ENCODE data around the gene TNFSF13B.

Gene TNFSF13B

DNA sequence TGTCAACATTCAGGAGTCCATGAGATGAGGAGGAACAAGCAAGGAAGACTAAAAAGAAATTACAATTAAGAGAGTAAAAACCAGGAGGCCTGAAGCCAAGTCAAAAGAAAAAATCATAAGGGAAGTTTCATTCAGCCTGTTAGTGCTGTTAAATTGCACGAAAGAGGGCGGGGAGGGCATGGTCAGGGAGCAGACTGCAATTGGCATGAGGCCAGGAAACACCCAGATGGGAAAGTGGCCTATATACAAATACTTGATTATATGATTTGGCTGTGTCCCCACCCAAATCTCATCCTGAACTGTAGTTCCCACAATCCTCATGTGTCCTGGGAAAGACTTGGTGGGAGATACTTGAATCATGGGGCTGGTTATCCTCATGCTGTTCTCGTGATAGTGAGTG, 43.9 kb downstream of the TNFSF13B start:
- Mint-ChIP-seq H3K4me1 (peaks cover 20% of the 10 kb centered on the region), H3K27ac (no peak overlapping the region), H3K9me3 (peaks cover 15% of the 10 kb centered on the region), H3K27me3 (no peaks in the 10 kb centered on the region), H3K36me3 (peaks cover 6% of the 10 kb centered on the region), H3K4me3 (no peak overlapping the region)
- no peak for ATAC-seq

DNA sequence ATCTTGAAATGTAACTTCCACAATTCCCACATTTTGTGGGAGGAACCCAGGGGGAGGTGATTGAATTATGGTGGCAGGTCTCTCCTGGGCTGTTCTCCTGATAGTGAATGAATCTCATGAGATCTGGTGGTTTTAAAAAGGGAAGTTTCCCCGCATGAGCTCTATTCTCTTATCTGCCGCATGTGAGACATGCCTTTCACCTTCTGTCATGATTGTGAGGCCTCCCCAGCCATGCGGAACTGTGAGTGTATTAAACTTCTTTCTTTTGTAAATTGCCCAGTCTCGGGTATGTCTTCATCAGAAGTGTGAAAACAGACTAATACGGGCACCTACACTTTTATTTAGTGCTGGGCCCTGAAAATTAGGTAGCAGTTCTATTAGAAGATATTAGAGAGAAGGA, 45.8 kb downstream of the TNFSF13B start:
- no peak overlapping the region for H3K4me3 Mint-ChIP-seq

GRCh38 chr13:108315991-108316390, 46.5 kb downstream of the TNFSF13B start:
- Mint-ChIP-seq H3K36me3 (no peaks in the 10 kb centered on the region), H3K27ac (peak overlapping the region; percentile 43), H3K9me3 (peaks cover 11% of the 10 kb centered on the region), H3K27me3 (peaks cover 10% of the 10 kb centered on the region), H3K4me1 (peaks cover 20% of the 10 kb centered on the region), H3K4me3 (no peak overlapping the region)
- ATAC-seq = no peak

More for the DNA sequence above, 45.8 kb downstream of the TNFSF13B start:
- H3K4me1 Mint-ChIP-seq = peaks cover 20% of the 10 kb centered on the region
- H3K27ac Mint-ChIP-seq = peak overlapping the region; percentile 43
- no peaks in the 10 kb centered on the region for H3K36me3 Mint-ChIP-seq
- ATAC-seq = peak; percentile 73
- peaks cover 11% of the 10 kb centered on the region for H3K9me3 Mint-ChIP-seq
- H3K27me3 Mint-ChIP-seq = peaks cover 10% of the 10 kb centered on the region

DNA sequence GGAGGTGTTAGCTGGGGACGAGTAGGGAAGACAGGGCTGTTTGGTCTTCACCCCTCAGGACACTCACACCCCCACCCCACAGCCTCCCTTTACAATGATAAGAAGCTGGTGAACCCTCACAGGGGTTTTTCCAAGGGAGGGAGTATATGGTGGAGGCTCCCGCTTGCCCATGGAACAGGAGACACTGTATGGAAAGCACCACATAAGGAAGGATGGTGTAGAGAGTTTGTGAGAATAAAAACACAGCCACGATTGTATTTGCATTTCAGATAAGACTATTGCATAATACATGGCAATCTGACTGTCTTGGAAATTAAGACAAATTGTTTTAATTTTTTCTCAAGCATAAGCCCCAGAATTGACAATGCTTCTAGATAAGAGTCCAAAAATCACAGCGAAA, 46.9 kb downstream of the TNFSF13B start:
- no peak overlapping the region for H3K4me3 Mint-ChIP-seq
- H3K36me3 Mint-ChIP-seq = no peaks in the 10 kb centered on the region
- H3K27ac Mint-ChIP-seq = no peak overlapping the region
- H3K27me3 Mint-ChIP-seq = peaks cover 10% of the 10 kb centered on the region
- no peak for ATAC-seq
- peaks cover 20% of the 10 kb centered on the region for H3K4me1 Mint-ChIP-seq
- H3K9me3 Mint-ChIP-seq = peaks cover 11% of the 10 kb centered on the region

DNA sequence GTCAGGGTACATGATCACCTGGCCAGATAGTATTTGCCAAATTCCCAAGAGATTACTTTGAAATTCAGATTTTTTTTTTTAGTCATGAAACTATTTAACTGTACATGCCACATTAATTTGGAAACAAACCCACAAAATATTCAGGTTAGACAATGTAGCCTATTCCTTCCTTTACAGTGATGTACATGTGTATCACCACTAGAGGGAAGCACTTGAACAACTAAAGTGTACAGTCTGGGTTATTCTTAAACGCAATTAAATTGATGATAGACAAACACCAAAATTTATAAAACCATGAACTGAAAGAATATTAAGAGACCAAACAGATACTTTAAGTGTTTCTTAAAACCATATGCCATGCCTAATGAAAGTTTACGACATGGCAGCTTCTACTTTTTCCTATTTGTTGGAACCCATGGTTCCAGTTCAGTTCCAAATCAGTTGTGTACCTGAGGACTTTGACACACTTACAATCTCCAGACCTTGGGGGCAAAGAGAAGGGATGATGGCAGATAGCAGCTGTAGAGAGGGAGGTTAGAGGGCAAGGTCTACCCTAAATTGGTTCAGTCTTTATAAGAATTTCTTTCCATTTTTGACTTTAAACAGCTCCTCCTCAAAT, 52.8 kb downstream of the TNFSF13B start:
- H3K27me3 Mint-ChIP-seq = peaks cover 31% of the 10 kb centered on the region
- H3K27ac Mint-ChIP-seq = no peak overlapping the region
- no peaks in the 10 kb centered on the region for H3K36me3 Mint-ChIP-seq
- H3K4me1 Mint-ChIP-seq = peaks cover 26% of the 10 kb centered on the region
- no peak overlapping the region for H3K4me3 Mint-ChIP-seq
- no peaks in the 10 kb centered on the region for H3K9me3 Mint-ChIP-seq
- ATAC-seq = peak; percentile 70

GRCh38 chr13:108323031-108323430, 53.5 kb downstream of the TNFSF13B start:
- no peak for ATAC-seq
- H3K27me3 Mint-ChIP-seq = peaks cover 34% of the 10 kb centered on the region
- no peaks in the 10 kb centered on the region for H3K36me3 Mint-ChIP-seq
- no peak overlapping the region for H3K4me3 Mint-ChIP-seq
- H3K9me3 Mint-ChIP-seq = no peaks in the 10 kb centered on the region
- H3K27ac Mint-ChIP-seq = no peak overlapping the region
- H3K4me1 Mint-ChIP-seq = peaks cover 26% of the 10 kb centered on the region

DNA sequence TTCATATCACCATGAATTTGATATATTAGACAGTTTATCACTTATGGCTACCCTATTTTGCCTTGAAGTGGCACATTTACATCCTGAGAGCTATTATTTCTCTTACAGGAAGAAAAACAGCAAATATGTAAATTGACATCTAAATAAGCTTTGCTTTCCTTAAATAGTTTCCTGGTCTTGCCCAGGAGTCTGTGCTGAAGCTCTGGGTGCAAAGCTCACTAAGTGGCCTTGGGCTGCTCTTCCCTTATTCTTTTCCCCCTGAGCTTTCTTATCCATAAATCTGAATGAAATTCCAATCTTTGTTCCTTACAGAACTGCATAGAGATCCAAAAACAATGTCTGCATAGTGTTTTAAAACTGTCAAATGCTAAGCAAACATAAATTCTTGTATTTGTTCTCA, 56.3 kb downstream of the TNFSF13B start:
- H3K27me3 Mint-ChIP-seq = peaks cover 35% of the 10 kb centered on the region
- no peaks in the 10 kb centered on the region for H3K9me3 Mint-ChIP-seq
- no peak for ATAC-seq
- no peak overlapping the region for H3K4me3 Mint-ChIP-seq
- peaks cover 26% of the 10 kb centered on the region for H3K4me1 Mint-ChIP-seq
- no peaks in the 10 kb centered on the region for H3K36me3 Mint-ChIP-seq
- peak overlapping the region; percentile 69 for H3K27ac Mint-ChIP-seq

GRCh38 chr13:108326309-108326708, 56.8 kb downstream of the TNFSF13B start:
- Mint-ChIP-seq H3K27ac (peak overlapping the region; percentile 69), H3K4me3 (no peak overlapping the region), H3K4me1 (peaks cover 26% of the 10 kb centered on the region), H3K27me3 (peaks cover 35% of the 10 kb centered on the region), H3K36me3 (no peaks in the 10 kb centered on the region), H3K9me3 (no peaks in the 10 kb centered on the region)
- peak; percentile 69 for ATAC-seq

DNA sequence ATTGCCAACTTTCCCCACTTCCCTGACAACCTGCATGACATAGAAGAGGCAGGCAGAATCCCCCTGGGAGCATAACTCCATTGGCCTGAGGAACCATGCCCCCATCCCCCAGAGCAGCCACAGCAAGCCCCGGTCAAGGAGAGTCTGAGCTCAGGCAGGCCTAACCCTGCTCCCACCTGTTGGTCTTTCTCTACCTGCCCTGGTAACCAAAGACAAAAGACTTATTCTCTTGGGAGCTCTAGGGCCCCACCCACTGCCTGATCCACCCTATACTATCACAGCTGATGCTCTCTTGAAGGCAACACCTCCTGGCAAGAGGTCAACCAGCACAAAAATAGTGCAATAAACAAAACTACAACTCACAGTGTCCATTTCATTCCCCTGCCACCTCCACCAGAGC, 59.3 kb downstream of the TNFSF13B start:
- no peaks in the 10 kb centered on the region for H3K36me3 Mint-ChIP-seq

DNA sequence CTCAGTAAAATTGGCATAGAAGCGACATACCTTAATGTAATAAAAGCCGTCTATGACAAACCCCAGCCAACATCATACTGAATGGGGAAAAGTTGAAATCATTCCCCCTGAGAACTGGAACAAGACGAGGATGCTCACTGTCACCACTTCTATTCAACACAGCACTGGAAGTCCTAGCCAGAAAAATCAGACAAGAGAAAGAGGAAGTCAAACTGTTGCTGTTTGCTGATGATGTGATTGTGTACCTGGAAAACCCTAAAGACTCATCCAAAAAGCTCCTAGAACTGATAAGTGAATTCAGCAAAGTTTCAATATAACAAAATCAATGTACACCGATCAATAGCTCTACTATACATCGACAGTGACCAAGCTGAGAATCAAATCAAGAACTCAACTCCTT, 63.3 kb downstream of the TNFSF13B start:
- Mint-ChIP-seq H3K9me3 (peaks cover 3% of the 10 kb centered on the region), H3K4me1 (no peaks in the 10 kb centered on the region), H3K36me3 (no peaks in the 10 kb centered on the region), H3K4me3 (no peak overlapping the region), H3K27me3 (peaks cover 14% of the 10 kb centered on the region), H3K27ac (no peak overlapping the region)
- ATAC-seq = no peak

More for the DNA sequence above, 59.3 kb downstream of the TNFSF13B start:
- Mint-ChIP-seq H3K9me3 (peaks cover 1% of the 10 kb centered on the region), H3K4me3 (no peak overlapping the region), H3K4me1 (peaks cover 19% of the 10 kb centered on the region), H3K27me3 (peaks cover 24% of the 10 kb centered on the region), H3K27ac (no peak overlapping the region)
- no peak for ATAC-seq

GRCh38 chr13:108342369-108343289, 73.1 kb downstream of the TNFSF13B start:
- no peak for ATAC-seq
- H3K27ac Mint-ChIP-seq = no peak overlapping the region
- no peaks in the 10 kb centered on the region for H3K27me3 Mint-ChIP-seq
- H3K4me3 Mint-ChIP-seq = no peak overlapping the region
- H3K36me3 Mint-ChIP-seq = no peaks in the 10 kb centered on the region
- H3K4me1 Mint-ChIP-seq = no peaks in the 10 kb centered on the region
- no peaks in the 10 kb centered on the region for H3K9me3 Mint-ChIP-seq

GRCh38 chr13:108345016-108345415, 75.5 kb downstream of the TNFSF13B start:
- no peaks in the 10 kb centered on the region for H3K9me3 Mint-ChIP-seq
- H3K4me1 Mint-ChIP-seq = no peaks in the 10 kb centered on the region
- no peaks in the 10 kb centered on the region for H3K36me3 Mint-ChIP-seq
- ATAC-seq = no peak
- no peaks in the 10 kb centered on the region for H3K27me3 Mint-ChIP-seq
- H3K27ac Mint-ChIP-seq = no peak overlapping the region
- no peak overlapping the region for H3K4me3 Mint-ChIP-seq

DNA sequence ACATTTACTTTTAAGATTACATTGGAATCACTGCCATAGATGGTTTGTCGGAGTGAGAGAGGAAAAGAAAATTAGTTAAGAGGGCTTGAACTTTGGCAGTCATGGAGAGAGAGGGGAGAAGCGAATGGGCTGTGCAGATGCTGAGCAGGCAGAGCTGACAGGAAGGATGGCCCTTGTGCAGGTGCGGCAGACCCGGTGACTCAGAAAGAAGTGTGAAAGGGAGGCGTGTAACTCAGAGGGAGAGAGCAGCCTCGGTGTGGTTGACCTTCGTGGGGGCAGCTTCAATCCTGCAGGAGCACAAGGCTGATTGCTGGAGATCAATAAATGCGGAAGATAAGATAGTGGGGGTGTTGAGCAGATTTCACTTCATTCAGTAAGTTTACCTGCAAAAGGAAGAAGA, 76.9 kb downstream of the TNFSF13B start:
- H3K36me3 Mint-ChIP-seq = no peaks in the 10 kb centered on the region
- ATAC-seq = no peak
- no peak overlapping the region for H3K27ac Mint-ChIP-seq
- H3K27me3 Mint-ChIP-seq = no peaks in the 10 kb centered on the region
- no peaks in the 10 kb centered on the region for H3K9me3 Mint-ChIP-seq
- H3K4me3 Mint-ChIP-seq = no peak overlapping the region
- no peaks in the 10 kb centered on the region for H3K4me1 Mint-ChIP-seq

- no peak for ATAC-seq
- Mint-ChIP-seq H3K4me1 (no peaks in the 10 kb centered on the region), H3K27me3 (peaks cover 2% of the 10 kb centered on the region), H3K9me3 (no peaks in the 10 kb centered on the region), H3K4me3 (no peak overlapping the region), H3K27ac (no peak overlapping the region), H3K36me3 (no peaks in the 10 kb centered on the region)
Measured at GRCh38 chr13:108349269-108349668, 79.8 kb downstream of the TNFSF13B start.

- H3K27me3 Mint-ChIP-seq = peaks cover 13% of the 10 kb centered on the region
- H3K4me1 Mint-ChIP-seq = no peaks in the 10 kb centered on the region
- no peak overlapping the region for H3K4me3 Mint-ChIP-seq
- H3K27ac Mint-ChIP-seq = no peak overlapping the region
- no peaks in the 10 kb centered on the region for H3K36me3 Mint-ChIP-seq
- H3K9me3 Mint-ChIP-seq = no peaks in the 10 kb centered on the region
- no peak for ATAC-seq
Measured at GRCh38 chr13:108350579-108350978, 81.1 kb downstream of the TNFSF13B start.

- no peaks in the 10 kb centered on the region for H3K36me3 Mint-ChIP-seq
- peaks cover 13% of the 10 kb centered on the region for H3K27me3 Mint-ChIP-seq
- no peak overlapping the region for H3K4me3 Mint-ChIP-seq
- H3K9me3 Mint-ChIP-seq = no peaks in the 10 kb centered on the region
- H3K4me1 Mint-ChIP-seq = no peaks in the 10 kb centered on the region
- ATAC-seq = no peak
- H3K27ac Mint-ChIP-seq = no peak overlapping the region
Measured at GRCh38 chr13:108352599-108352998, 83.1 kb downstream of the TNFSF13B start.

Measured in stimulated activated memory B cell treated with anti-CD40 and anti-IgM and Interleukin-4, amounts not matched to agents 10 μg/mL and 1 μg/mL and 100 μg/mL, for 72 hours (primary cell).